ENCODE measurements around the gene DEGS2.
"Not testable (repeated sequence)": the region's sequence is repeated elsewhere in the genome, so short reads cannot be mapped to it uniquely, and the experiment has no call there.

DEGS2 gene

GRCh38 chr14:100190126-100190525 lies 30.7 kb upstream of the DEGS2 start:
- DNase-seq (ENCODE audit: low read depth): no peak
- no peak for TF ChIP-seq CTCF (IDR thresholded peaks at IDR 0.05; ENCODE audit: control insufficient read depth, insufficient read depth, low read depth, low read length, missing control alignments)
- H3K4me3 ChIP-seq (ENCODE audit: control insufficient read depth, low read depth, low read length): no peak overlapping the region

GRCh38 chr14:100188392-100189030 lies 29.1 kb upstream of the DEGS2 start:
- no peak for DNase-seq (ENCODE audit: low read depth)
- no peak for TF ChIP-seq CTCF (IDR thresholded peaks at IDR 0.05; ENCODE audit: control insufficient read depth, insufficient read depth, low read depth, low read length, missing control alignments)
- H3K4me3 ChIP-seq (ENCODE audit: control insufficient read depth, low read depth, low read length): no peak overlapping the region

GRCh38 chr14:100187247-100187833 lies 27.9 kb upstream of the DEGS2 start:
- DNase-seq (ENCODE audit: low read depth): no peak
- no peak for TF ChIP-seq CTCF (IDR thresholded peaks at IDR 0.05; ENCODE audit: control insufficient read depth, insufficient read depth, low read depth, low read length, missing control alignments)
- no peak overlapping the region for H3K4me3 ChIP-seq (ENCODE audit: control insufficient read depth, low read depth, low read length)

- DNase-seq (ENCODE audit: low read depth); H3K4me3 ChIP-seq (ENCODE audit: control insufficient read depth, low read depth, low read length): not testable (repeated sequence)
Observed at GRCh38 chr14:100181876-100182551, 22.6 kb upstream of the DEGS2 start.

GRCh38 chr14:100180671-100181070 lies 21.2 kb upstream of the DEGS2 start:
- not testable (repeated sequence) for H3K4me3 ChIP-seq (ENCODE audit: control insufficient read depth, low read depth, low read length); DNase-seq (ENCODE audit: low read depth)

- H3K4me3 ChIP-seq (ENCODE audit: control insufficient read depth, low read depth, low read length): no peak overlapping the region
- DNase-seq (ENCODE audit: low read depth): no peak
- no peak for TF ChIP-seq CTCF (IDR thresholded peaks at IDR 0.05; ENCODE audit: control insufficient read depth, insufficient read depth, low read depth, low read length, missing control alignments)
Observed at GRCh38 chr14:100178691-100179090, 19.2 kb upstream of the DEGS2 start.

- H3K4me3 ChIP-seq (ENCODE audit: control insufficient read depth, low read depth, low read length): no peak overlapping the region
- TF ChIP-seq CTCF (IDR thresholded peaks at IDR 0.05; ENCODE audit: control insufficient read depth, insufficient read depth, low read depth, low read length, missing control alignments): no peak
- no peak for DNase-seq (ENCODE audit: low read depth)
Observed at GRCh38 chr14:100176811-100177327, 17.4 kb upstream of the DEGS2 start.
